NCI-H526 (cell line): ENCODE results near the gene SURF4.
"Not testable (repeated sequence)": the region's sequence is repeated elsewhere in the genome, so short reads cannot be mapped to it uniquely, and the experiment has no call there.

Source experiments
- DNase-seq, 2 experiments: peaks; one replicate each; lab custom pipeline; 2025; lab: John Stamatoyannopoulos, UW

The SURF4 gene

DNA sequence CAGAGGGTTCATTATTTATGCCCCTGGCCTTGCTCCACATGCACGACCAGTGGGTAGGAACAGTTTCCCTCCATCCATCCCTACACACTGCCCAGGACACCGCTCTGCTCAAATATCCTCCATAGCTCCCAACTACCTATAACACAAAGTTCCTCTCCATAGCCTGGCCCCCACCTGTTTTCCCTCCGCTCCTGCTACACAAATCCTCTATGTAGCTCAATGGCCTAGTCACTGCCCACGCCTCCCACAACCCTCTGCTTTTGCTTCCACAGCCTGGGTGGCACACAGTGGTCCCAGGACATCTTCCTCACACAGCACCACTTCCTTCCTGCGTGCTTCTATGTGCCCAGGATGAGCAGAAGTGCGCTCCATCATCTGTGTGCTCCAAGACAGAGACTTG is 21.5 kb upstream of the SURF4 start:
- no peak for DNase-seq

DNA sequence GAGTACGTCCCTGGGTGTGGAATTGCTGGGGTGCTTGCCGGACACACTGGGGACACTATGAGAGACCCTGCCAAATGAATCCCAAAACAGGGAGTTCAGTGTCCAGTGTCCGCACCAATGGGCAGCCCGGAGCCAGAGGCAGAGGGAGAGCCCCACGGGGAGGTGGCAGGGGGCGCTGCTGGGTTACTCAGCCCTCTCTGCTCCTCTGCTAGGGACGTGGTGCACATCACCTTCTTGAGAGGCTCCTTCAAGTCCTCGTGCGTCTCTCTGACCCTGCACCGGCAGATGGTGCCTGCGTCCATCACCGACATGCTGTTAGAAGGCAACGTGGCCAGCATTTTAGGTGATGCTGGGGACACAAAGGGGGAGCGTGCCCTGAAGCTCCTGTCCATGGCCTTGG is 21.1 kb upstream of the SURF4 start:
- DNase-seq = no peak

DNA sequence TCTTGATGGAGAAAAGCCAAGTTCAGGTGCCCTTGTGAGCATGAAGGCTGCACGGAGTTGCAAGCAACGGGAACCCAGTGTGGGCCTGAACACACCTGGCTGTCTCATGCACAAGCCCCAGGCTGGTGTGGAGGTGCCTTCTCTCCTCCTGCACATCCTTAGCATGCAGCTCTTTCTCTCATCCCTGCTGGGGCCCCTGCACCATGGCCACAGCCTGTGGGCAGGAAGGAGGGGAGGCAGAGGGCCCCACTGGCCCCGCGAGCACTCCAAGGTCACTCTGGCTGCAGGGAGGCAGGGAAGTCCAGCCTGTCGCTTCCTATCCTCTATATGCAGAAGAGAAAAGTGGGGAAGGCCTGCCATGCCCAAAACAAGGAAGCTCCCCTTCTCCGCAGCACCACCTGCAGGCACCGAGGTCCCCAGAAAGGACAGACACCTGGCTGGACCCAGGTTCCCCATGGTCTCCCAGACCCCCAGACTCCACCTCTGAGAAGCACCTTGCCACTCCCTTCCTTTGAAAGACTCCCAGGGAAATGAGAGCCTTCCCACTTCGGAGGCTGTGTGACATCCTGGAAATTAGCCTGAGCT is 18.9 kb upstream of the SURF4 start:
- no peak for DNase-seq

DNA sequence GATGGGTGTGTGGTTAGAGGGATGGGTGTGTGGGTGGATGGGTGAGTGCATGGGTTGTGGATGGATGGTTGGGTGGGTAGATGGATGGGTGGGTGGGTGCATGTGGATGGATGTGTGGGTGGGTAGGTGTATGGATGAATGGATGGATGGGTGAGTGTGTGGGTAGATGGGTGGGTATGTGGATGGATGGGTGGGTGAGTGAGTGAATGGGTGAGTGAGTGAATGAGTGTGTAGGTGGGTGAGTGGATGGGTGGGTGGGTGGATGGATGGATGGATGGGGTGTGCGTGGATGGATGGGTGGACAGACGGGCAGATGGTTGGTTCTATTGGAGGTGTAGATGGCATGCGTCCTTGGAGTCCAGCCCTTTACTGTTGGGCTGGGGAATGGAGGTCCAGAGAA is 17.5 kb upstream of the SURF4 start:
- DNase-seq = no peak

DNA sequence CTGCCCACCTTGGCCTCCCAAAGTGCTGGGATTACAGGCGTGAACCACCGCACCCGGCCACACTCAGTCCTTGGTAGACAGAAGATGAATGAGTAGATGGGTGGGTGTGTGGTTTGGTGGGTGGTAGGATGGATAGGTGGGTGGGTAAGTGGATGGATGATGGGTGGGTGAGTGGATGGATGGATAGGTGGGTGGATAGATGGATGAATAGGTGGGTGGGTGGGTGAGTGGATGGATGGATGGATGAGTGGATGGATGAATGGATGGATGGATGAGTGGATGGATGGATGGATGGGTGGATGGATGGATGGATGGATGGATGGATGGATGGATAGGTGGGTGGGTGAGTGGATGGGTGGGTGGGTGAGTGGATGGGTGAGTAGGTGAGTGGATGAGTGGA is 16.4 kb upstream of the SURF4 start:
- DNase-seq = not testable (repeated sequence)

DNA sequence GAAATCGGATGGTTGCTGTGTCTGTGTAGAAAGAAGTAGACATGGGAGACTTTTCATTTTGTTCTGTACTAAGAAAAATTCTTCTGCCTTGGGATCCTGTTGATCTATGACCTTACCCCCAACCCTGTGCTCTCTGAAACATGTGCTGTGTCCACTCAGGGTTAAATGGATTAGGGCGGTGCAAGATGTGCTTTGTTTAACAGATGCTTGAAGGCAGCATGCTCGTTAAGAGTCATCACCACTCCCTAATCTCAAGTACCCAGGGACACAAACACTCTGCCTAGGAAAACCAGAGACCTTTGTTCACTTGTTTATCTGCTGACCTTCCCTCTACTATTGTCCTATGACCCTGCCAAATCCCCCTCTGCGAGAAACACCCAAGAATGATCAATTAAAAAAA is 15.6 kb upstream of the SURF4 start:
- not testable (repeated sequence) for DNase-seq

DNA sequence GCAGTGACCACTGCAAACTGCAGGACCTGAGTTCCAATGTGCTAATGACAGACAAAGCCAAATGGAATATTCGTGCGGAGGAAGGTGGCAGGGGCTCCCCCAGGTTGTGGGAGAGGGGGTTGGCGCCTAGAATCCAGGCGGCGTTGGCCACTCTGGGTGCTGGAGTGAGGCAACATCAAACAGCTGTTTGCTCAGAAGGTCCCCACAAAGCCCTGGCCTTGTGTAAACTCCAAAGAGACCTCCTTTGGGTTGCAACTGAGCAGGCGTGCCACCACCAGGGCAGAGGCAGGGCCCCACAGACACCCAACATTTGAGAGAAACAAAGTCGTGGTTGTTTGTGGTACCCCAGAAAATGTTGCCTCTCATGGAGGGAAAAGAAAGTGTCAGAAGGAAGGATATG is 14.9 kb upstream of the SURF4 start:
- DNase-seq = no peak

DNA sequence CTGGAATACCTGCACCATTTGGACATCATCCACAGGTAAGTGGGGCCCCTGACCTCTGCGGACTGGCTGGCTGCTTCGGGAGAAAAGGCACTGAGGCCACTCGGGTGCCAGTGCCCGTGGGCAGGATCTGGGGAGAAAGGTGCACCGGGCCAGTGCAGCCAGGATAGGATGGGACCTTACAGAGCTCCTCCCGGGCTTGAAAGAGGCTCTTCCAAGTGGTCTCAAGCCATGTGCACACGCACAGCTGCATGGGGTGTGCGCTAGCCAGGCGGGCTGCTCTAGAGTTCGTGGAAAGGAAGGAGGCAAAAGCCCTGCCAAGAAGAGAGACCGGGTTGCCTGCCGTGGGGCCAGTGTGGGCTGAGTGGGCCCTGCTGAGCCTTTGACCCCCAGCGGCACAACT is 13.7 kb upstream of the SURF4 start:
- DNase-seq = no peak

DNA sequence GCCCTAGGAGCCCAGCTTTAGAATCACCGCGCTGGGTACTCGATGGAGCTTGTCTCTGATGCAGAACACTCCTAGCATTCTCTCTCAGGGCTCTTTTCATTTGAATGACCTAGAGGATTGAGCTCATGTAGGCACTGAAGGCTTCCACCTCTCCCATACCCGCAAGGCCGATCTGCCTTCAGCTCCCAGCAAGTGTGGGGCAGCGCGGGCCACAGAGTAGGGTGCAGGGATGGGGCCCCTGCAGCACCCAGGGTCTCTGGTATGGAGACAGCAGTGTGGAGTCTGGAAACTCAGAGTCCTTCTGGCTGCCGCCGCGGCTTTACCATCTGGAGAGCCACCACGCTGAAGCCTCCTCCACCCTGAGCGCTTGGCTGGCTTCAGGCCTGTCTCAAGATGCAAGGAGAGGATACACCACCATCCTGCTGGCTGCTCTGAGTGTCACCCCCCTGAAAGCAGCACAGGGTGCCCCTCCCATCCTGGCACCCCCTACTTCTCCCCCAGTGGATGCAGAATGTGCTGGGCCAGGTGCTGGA is 13.2 kb upstream of the SURF4 start:
- no peak for DNase-seq

DNA sequence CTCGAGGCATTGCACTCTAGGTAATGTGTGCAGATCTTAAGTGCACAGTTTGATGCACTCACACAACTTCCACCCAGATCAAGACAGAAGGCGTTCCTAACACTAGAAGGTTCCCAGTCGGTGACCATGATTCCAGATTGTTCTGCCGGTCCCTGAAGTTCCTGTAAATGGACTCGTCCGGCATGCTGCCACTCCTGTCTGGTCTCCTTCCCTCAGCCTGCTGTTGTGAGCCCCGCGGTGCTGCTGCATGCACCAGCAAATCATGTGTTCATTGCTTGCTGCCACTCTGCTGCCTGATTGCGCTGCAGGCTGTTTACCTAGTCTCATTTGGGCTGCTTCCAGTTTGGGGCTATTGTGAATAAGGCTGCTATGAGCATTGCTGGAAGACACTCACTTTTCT is 11.8 kb upstream of the SURF4 start:
- no peak for DNase-seq

DNA sequence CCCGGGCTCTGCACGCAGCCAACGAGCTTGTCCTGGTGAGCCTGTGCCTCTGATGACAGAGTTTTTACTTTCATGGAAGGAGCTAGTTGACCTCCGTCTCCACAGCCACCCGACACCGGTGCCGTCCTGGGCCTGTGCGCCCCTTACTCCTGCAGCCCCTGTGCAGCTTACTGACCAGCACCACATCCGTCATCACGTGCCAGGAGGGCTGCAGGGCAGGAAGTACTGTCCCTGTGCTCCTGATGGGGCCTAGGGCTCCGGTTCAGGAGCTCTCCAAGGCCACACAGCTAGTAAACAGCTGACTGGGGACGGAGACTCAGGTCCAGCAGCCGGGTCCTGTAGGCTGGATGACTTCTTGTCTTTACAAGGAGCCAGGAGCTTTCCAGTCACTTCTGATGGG is 10.5 kb upstream of the SURF4 start:
- DNase-seq = no peak

DNA sequence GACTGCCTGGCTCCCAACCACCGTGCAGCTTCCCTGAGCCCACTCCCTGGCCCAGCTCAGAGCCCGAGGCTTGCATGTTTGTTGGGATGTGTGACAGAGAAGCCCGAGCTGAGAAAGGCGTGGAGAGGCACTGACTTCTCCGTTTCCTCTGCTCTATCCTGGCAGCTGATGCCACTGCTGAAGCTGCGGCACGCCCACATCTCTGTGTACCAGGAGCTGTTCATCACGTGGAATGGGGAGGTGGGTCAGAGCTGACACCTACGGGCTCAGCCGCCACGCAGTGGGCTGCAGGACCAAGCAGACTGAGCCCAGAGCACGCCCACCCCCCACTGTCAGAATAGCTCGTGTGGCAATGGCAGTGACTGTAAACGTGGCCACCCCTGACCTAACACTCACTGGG is 9.6 kb upstream of the SURF4 start:
- no peak for DNase-seq

DNA sequence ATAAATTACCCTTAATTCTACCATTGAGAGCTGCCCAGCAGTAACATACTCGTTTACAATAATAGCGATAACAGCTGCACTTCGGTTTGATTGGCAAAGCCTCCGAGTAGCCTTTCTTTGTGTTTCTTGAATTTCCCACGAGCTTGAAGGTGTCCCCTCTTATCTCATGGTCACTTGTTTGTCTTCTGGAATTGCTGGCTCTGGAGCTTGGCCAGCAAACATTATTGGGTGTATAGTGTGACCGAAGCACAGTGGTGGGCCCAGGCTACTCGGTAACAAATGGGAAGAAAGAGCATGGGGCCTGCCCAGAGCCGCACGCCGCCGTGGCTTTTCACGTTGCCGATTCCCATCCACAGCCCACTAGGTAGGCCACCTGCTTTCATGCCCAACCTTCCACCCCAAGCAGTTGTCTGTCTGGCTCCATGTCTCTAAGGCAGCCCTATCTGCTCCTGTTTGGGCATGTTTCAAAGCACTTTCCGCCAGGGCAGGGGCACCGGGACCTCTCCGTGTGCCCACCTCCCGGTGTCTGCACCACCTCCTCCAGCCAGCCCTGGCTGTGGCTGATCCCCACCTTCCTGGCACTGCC is 9.0 kb upstream of the SURF4 start:
- no peak for DNase-seq

DNA sequence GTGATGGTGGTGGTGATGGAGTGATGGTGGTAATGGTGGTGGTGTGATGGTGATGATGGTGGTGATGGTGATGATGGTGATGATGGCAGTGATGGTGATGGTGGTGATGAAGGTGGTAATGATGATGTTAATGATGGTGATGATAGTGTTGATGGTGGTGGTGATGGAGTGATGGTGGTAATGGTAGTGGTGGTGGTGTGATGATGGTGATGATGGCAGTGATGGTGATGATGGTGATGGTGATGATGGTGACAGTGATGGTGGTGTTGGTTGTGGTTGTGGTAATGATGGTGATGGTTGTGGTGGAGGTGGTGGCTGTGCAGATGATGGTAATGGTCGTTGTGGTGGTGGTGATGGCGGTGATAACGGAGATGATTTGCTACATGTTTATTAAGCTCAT is 7.6 kb upstream of the SURF4 start:
- DNase-seq = no peak

DNA sequence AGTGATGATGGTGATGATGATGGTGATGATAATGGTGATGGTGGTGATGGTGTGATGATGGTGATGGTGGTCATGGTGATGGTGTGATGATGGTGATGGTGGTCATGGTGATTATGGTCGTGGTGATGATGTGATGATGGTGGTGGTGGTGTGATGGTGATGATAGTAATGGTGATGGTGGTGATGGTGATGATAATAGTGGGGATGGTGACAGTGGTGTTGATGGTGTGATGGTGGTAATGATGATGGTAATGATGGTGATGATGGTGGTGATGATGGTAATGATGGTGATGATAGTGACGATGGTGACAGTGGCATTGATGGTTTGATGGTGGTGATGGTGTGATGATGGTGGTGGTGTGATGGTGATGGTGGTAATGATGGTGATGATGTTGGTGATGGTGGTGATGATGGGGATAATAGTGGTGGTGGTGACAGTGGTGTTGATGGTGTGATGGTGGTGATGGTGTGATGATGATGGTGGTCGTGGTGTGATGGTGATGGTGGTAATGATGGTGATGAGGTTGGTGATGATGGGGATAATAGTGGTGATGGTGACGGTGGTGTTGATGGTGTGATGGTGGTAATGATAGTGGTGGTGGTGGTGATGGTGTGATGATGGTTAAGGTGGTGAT is 6.8 kb upstream of the SURF4 start:
- DNase-seq = no peak

DNA sequence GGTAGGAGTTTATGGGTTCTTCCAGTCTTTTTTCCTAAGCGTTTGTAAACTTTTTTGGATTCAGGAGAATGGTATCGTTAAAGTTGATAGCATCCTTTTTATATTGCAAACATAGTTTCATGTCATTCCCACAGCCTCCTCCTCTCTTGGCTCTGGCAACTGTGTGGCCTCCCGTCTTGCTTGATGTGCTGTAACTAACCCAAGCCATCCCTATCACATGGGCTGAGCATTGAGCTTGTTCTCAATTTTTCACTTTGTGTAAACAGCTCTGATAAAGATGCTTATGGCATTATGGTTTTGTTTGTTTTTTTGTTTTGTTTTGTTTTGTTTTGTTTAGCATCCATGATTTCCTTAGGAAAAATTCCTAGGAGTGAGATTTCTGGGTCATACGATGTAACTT is 4.9 kb upstream of the SURF4 start:
- no peak for DNase-seq

DNA sequence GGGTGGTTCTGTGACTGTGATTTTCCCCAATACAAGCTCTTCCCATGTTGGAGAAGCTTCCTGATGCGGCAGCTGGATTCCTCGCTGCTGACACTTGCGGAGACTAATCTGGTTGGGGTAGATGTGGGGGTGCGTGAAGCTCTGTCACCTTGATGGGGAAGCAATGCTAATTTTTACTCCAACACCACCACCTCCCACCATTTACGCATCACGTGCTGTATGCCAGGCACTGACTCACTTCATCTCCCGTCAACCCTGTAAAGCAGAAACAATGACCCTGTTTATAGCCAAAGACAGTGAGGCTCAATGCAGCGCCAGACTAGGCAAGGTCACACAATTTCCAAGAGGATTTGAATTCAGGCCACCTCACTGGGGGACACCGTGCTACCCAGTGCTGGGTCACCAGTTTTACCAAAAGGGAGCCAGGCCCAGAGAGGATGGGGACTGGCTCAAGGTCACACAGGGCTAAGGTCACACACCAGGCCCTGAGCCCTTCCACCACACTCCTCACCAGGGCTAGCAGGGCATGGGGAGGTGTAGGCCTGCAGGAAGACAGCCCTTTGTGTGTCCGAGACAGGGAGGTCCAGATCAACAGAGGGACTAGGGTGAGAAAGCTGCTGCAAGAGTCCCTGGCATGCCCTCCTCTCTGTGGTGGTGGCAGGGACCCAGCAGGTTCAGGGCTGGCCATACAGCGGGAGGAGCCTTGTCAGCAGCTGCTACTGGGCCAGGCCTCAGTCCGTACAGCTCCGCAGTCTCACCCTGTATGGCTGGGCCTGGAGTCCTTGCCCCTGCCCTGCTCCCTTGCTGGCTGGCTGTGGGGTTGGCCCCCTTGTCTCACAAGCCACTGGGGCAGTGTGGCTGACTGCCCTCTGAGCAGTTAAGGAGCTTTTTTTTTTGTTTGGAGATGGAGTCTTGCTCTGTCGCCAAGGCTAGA is 3.6 kb upstream of the SURF4 start:
- no peak for DNase-seq

DNA sequence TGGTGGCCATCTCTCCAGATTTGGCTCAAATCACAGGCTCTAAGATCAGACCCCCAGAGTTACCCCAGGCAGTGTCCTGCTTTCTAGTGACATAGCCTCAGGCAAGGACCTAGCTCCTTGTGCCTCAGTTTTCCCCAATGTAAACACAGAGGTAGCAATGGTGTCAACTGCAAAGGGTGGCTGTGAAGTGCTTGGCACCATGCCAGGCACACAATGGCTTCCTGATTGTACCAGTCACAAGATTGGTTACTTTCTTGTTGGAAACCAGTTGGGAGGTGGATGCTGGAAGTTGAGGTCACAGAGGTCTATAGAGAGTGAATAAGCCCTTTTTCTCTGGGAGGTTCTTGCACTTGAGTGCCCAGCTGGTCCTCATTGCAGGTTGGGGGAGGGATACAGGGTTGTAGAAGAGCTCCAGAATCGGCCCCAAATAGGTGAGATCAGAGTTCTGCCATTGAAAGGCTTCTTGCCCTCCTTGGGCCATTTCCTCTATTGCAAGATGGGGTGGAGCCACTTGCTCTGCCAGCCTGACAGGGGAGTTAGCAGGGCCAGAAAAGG is 2.6 kb upstream of the SURF4 start:
- DNase-seq = no peak

DNA sequence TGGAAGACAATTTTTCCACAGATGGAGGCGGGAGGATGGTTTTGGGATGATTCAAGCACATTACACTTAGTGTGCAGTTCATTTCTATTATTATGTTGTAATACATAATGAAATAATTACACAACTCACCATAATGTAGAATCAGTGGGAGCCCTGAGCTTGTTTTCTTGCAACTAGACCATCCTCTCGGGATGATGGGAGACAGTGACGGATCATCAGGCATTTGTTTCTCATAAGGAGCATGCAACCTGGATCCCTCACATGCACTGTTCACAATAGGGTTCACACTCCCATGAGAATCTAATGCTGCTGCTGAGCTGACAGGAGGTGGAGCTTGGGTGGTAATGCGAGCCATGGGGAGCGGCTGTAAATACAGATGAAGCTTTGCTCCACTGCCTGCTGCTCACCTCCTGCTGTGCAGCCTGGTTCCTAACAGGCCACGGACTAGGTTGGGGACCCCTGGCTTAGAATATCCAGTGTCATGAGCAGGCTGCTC is 1.9 kb upstream of the SURF4 start:
- DNase-seq = no peak

DNA sequence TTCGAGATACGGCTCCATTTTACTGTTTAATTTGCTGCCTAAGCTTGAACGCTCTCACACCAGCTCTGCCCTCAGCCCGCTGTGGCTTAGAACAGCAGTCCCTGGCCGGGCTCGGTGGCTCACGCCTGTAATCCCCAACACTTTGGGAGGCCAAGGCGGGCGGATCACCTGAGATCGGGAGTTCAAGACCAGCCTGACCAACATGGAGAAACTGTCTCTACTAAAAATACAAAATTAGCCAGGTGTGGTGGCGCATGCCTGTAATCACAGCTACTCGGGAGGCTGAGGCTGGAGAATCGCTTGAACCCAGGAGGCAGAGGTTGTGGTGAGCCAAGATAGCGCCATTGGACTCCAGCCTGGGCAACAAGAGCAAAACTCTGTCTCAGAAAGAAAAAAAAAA is 1.4 kb upstream of the SURF4 start:
- DNase-seq = not testable (repeated sequence)

DNA sequence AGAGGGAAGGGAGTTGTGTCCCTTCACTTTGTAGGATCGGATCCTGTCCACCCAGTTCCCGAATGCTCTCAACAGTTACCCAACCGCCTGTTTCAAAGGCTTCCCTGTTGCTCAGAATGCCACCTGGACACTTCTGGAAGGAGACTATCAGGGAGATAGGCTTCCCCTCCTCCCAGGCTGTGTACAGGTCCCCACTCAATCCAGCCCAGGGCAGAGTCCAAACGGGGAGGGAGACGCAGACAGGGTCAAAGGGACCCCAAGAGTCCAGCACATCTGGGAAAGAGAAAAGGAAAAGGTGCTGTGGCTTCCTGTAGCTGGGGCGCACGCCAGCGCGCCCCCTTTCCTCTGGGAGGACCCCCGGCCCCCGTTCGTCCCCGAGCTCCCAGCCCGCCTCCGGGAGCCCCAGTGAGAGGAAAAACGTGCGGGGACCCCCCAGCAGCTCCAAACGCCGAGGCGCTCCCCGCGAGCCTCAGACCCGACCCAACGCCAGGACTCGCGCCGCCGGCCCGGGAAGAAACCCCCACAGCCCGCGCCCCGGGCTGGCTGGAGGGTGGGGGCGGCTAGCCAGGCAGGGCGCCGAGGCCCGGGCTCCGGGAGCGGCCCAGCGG is 640 bp downstream of the SURF4 start:
- peak in 1 of 2 experiments; percentile 61 for DNase-seq
